HepG2 (cell line): ENCODE measurements around the gene IGLL1. TPM values are rescaled to one million over a fixed set of nuclear protein-coding genes. Genes with fewer than 3 reads are reported as not detected.
A peak's percentile ranks its signal among the peaks of the same experiment; 100 is the strongest.

Experiments used
- BHLHE40 ChIP-seq: IDR thresholded peaks from 2 replicates; pipeline ENCODE4 v1.6.1; 2011; ENCODE audit warnings: low read length, improper control_type of control experiment
- IKZF4 ChIP-seq: sonication (generic); formaldehyde crosslinking; IDR thresholded peaks from 2 replicates; pipeline ENCODE4 v1.5.1; 2020; ENCODE audit warnings: borderline replicate concordance, mild to moderate bottlenecking, low read depth, missing genetic modification reagents; ENCODE audit errors: not compliant biosample characterization
- NPAS2 ChIP-seq: sonication (generic); formaldehyde crosslinking; IDR thresholded peaks from 2 replicates; pipeline ENCODE4 v1.8.0; 2022; ENCODE audit warnings: mild to moderate bottlenecking, missing genetic modification reagents, borderline replicate concordance
- NR1H2 ChIP-seq: sonication (generic); formaldehyde crosslinking; IDR thresholded peaks from 2 replicates; pipeline ENCODE4 v1.8.1; 2022; ENCODE audit warnings: low read depth, missing genetic modification reagents, borderline replicate concordance
- PITX1 ChIP-seq: sonication (generic); formaldehyde crosslinking; IDR thresholded peaks from 2 replicates; pipeline ENCODE4 v1.5.1; 2020; ENCODE audit warnings: mild to moderate bottlenecking, missing genetic modification reagents
- RBFOX2 ChIP-seq: fragments of 200-400 bp; formaldehyde crosslinking; IDR thresholded peaks from 2 replicates; pipeline ENCODE4 v1.6.1; 2017; ENCODE audit warnings: low read depth, mild to moderate bottlenecking, low read length
- REL ChIP-seq: sonication (generic); formaldehyde crosslinking; conservative IDR thresholded peaks from 2 replicates; pipeline ENCODE4 v1.8.0; 2022; ENCODE audit warnings: mild to moderate bottlenecking, missing genetic modification reagents, moderate library complexity
- SMC3 ChIP-seq: IDR thresholded peaks from 2 replicates; pipeline ENCODE4 v1.6.1; 2011; ENCODE audit warnings: low read length, improper control_type of control experiment
- SP1 ChIP-seq, 2 experiments: fragments of 450-650 bp in 1 of 2; sonication (generic) in 1 of 2; formaldehyde crosslinking in 1 of 2; IDR thresholded peaks; 2 replicates each; pipeline versions ENCODE4 v1.4.0 to v1.6.1; 2016 to 2020; ENCODE audit warnings: missing genetic modification reagents in 1 of 2
- TBP ChIP-seq: sonication (generic); formaldehyde crosslinking; IDR thresholded peaks from 2 replicates; pipeline ENCODE4 v1.5.0; 2020; ENCODE audit warnings: missing genetic modification reagents
- ZNF562 ChIP-seq: sonication (generic); formaldehyde crosslinking; IDR thresholded peaks from 2 replicates; pipeline ENCODE4 v1.8.0; 2022; ENCODE audit warnings: missing genetic modification reagents, borderline replicate concordance
- ZNF570 ChIP-seq: sonication (generic); formaldehyde crosslinking; IDR thresholded peaks from 2 replicates; pipeline ENCODE4 v1.4.0; 2020; ENCODE audit warnings: mild to moderate bottlenecking, missing genetic modification reagents, borderline replicate concordance
- ZNF768 ChIP-seq: sonication (generic); formaldehyde crosslinking; IDR thresholded peaks from 2 replicates; pipeline ENCODE4 v1.4.0; 2020; ENCODE audit warnings: missing genetic modification reagents
- ZNF816 ChIP-seq: sonication (generic); formaldehyde crosslinking; IDR thresholded peaks from 2 replicates; pipeline ENCODE4 v1.8.0; 2022; ENCODE audit warnings: missing genetic modification reagents, mild to moderate bottlenecking, borderline replicate concordance
- ZSCAN25 ChIP-seq: sonication (generic); formaldehyde crosslinking; IDR thresholded peaks from 2 replicates; pipeline ENCODE4 v1.8.0; 2022; ENCODE audit warnings: mild to moderate bottlenecking, missing genetic modification reagents
- polyA plus RNA-seq, 8 experiments: library from polyadenylated mRNA; depleted of rRNA in 3 of 8; stranded (reverse) in 7 of 8; unstranded in 1 of 8; fragments of >200 nt; fragmentation: Illumina TruSeq in 4 of 8; extraction: Trizol in 4 of 8; gene quantifications; 2 replicates each; pipeline versions ENCODE4 v1.2.1 to v1.2.3, GENCODE V29; 2011 to 2016; ENCODE audit warnings: low read depth in 4 of 8, missing spikeins in 1 of 8, mixed read lengths in 1 of 8; ENCODE audit not compliant: insufficient read depth in 1 of 8
- total RNA-seq, 5 experiments: library from RNA; depleted of rRNA; stranded (reverse); fragments of >200 nt; fragmentation: Illumina TruSeq; extraction: Trizol; gene quantifications; 2 replicates each; pipeline ENCODE4 v1.2.3, GENCODE V29; 2016; ENCODE audit warnings: low read depth in 1 of 5
- TF ChIP-seq, protein P1 (sequence below): sonication (generic); formaldehyde crosslinking; IDR thresholded peaks from 2 replicates; pipeline ENCODE4 v1.9.0; 2021; ENCODE audit warnings: missing genetic modification reagents, mild to moderate bottlenecking, borderline replicate concordance
- TF ChIP-seq, protein P2 (sequence below): sonication (generic); formaldehyde crosslinking; IDR thresholded peaks from 2 replicates; pipeline ENCODE4 v1.8.1; 2023; ENCODE audit warnings: mild to moderate bottlenecking, moderate library complexity, missing genetic modification reagents
- TF ChIP-seq, protein P3 (sequence below): sonication (generic); formaldehyde crosslinking; IDR thresholded peaks from 2 replicates; pipeline ENCODE4 v1.4.0; 2020; ENCODE audit warnings: missing genetic modification reagents
- TF ChIP-seq, protein P4 (sequence below): sonication (generic); formaldehyde crosslinking; IDR thresholded peaks from 2 replicates; pipeline ENCODE4 v1.5.1; 2020; ENCODE audit warnings: missing genetic modification reagents, mild to moderate bottlenecking, borderline replicate concordance
- TF ChIP-seq, protein P5 (sequence below): sonication (generic); formaldehyde crosslinking; IDR thresholded peaks from 2 replicates; pipeline ENCODE4 v1.4.0; 2020; ENCODE audit warnings: missing genetic modification reagents
- TF ChIP-seq, protein P6 (sequence below): sonication (generic); formaldehyde crosslinking; conservative IDR thresholded peaks from 2 replicates; pipeline ENCODE4 v1.8.1; 2023; ENCODE audit warnings: missing genetic modification reagents

The IGLL1 gene
- total and polyA plus RNA-seq, 2 of the 13 experiments (the other 11 are each of a cell fraction or from before 2014, with no cell fraction given): not detected

DNA sequence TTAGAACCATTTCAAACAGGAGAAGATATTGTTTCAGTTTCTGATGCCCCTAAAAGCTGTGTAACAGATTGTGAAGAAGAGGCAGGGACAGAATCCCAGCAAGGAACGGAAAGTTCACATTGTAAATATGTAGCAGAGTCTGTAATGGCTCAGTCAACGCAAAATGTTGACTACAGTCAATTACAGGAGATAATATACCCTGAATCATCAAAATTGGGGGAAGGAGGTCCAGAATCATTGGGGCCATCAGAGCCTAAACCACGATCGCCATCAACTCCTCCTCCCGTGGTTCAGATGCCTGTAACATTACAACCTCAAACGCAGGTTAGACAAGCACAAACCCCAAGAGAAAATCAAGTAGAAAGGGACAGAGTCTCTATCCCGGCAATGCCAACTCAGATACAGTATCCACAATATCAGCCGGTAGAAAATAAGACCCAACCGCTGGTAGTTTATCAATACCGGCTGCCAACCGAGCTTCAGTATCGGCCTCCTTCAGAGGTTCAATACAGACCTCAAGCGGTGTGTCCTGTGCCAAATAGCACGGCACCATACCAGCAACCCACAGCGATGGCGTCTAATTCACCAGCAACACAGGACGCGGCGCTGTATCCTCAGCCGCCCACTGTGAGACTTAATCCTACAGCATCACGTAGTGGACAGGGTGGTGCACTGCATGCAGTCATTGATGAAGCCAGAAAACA is 40.8 kb downstream of the IGLL1 start (continued):
- TF ChIP-seq SP1 (IDR thresholded peaks at IDR 0.05) (no peak), SP1 (CRISPR knock-in tag; IDR thresholded peaks at IDR 0.05) (0 out of 2 replicates have a peak, but pooled peaks have one; percentile 31), ZNF816 (CRISPR knock-in tag) (no peak), BHLHE40 (0 out of 2 replicates have a peak, but pooled peaks have one; percentile 15), NPAS2 (CRISPR knock-in tag) (no peak), PITX1 (CRISPR knock-in tag) (no peak), NR1H2 (no peak), RBFOX2 (no peak), ZNF570 (CRISPR knock-in tag) (no peak), ZSCAN25 (no peak), REL (CRISPR knock-in tag) (no peak), ZNF562 (no peak), IKZF4 (CRISPR knock-in tag) (no peak), TBP (CRISPR knock-in tag) (no peak), SMC3 (peak; percentile 96), ZNF768 (peak; percentile 36; the same call in 1 of the 2 replicates)
- TF ChIP-seq, protein P1, sequence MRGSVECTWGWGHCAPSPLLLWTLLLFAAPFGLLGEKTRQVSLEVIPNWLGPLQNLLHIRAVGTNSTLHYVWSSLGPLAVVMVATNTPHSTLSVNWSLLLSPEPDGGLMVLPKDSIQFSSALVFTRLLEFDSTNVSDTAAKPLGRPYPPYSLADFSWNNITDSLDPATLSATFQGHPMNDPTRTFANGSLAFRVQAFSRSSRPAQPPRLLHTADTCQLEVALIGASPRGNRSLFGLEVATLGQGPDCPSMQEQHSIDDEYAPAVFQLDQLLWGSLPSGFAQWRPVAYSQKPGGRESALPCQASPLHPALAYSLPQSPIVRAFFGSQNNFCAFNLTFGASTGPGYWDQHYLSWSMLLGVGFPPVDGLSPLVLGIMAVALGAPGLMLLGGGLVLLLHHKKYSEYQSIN (CRISPR knock-in tag): no peak
- TF ChIP-seq, protein P2, sequence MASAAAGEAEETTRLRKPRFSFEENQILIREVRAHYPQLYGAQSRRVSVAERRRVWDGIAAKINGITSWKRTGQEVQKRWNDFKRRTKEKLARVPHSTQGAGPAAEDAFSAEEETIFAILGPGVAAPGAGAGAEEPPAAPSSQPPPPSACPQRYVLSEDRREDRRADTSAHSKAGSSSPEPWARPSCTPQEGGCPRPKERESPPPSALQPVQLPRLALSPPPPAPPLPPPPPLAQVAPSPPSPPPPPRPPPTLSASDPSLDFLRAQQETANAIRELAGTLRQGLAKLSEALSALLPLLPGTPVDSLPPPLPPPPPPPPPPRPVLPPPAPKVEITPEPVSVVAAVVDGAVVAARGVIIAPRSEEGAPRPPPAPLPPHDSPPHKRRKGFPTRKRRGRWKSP: peak; percentile 46; the same call in 1 of the 2 replicates
- TF ChIP-seq, protein P3, sequence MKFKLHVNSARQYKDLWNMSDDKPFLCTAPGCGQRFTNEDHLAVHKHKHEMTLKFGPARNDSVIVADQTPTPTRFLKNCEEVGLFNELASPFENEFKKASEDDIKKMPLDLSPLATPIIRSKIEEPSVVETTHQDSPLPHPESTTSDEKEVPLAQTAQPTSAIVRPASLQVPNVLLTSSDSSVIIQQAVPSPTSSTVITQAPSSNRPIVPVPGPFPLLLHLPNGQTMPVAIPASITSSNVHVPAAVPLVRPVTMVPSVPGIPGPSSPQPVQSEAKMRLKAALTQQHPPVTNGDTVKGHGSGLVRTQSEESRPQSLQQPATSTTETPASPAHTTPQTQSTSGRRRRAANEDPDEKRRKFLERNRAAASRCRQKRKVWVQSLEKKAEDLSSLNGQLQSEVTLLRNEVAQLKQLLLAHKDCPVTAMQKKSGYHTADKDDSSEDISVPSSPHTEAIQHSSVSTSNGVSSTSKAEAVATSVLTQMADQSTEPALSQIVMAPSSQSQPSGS (CRISPR knock-in tag): peak; percentile 59; the same call in 1 of the 2 replicates
- TF ChIP-seq, protein P4, sequence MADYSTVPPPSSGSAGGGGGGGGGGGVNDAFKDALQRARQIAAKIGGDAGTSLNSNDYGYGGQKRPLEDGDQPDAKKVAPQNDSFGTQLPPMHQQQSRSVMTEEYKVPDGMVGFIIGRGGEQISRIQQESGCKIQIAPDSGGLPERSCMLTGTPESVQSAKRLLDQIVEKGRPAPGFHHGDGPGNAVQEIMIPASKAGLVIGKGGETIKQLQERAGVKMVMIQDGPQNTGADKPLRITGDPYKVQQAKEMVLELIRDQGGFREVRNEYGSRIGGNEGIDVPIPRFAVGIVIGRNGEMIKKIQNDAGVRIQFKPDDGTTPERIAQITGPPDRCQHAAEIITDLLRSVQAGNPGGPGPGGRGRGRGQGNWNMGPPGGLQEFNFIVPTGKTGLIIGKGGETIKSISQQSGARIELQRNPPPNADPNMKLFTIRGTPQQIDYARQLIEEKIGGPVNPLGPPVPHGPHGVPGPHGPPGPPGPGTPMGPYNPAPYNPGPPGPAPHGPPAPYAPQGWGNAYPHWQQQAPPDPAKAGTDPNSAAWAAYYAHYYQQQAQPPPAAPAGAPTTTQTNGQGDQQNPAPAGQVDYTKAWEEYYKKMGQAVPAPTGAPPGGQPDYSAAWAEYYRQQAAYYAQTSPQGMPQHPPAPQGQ (CRISPR knock-in tag): no peak
- TF ChIP-seq, protein P5, sequence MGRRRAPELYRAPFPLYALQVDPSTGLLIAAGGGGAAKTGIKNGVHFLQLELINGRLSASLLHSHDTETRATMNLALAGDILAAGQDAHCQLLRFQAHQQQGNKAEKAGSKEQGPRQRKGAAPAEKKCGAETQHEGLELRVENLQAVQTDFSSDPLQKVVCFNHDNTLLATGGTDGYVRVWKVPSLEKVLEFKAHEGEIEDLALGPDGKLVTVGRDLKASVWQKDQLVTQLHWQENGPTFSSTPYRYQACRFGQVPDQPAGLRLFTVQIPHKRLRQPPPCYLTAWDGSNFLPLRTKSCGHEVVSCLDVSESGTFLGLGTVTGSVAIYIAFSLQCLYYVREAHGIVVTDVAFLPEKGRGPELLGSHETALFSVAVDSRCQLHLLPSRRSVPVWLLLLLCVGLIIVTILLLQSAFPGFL (CRISPR knock-in tag): no peak
- TF ChIP-seq, protein P6, sequence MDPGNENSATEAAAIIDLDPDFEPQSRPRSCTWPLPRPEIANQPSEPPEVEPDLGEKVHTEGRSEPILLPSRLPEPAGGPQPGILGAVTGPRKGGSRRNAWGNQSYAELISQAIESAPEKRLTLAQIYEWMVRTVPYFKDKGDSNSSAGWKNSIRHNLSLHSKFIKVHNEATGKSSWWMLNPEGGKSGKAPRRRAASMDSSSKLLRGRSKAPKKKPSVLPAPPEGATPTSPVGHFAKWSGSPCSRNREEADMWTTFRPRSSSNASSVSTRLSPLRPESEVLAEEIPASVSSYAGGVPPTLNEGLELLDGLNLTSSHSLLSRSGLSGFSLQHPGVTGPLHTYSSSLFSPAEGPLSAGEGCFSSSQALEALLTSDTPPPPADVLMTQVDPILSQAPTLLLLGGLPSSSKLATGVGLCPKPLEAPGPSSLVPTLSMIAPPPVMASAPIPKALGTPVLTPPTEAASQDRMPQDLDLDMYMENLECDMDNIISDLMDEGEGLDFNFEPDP (CRISPR knock-in tag): no peak
